B cell (primary cell): ENCODE measurements around the gene RERE. TPM values are rescaled to one million over a fixed set of nuclear protein-coding genes. Genes with fewer than 3 reads are reported as not detected.

ENCODE experiments used
- ATAC-seq: fragments of 200-7000 bp; cut with Tn5 transposase; one replicate; pipeline ENCODE4 v1.10.0; 2021; ENCODE audit warnings: low read depth, mild to moderate bottlenecking, moderate number of reproducible peaks, moderate library complexity
- CTCF ChIA-PET: fragments of 350-600 bp; sonication (Branson Sonifier 250); formaldehyde crosslinking; loops from one replicate; lab custom pipeline; 2021; ENCODE audit warnings: antibody characterized with exemption, inconsistent platforms; lab: Charles Lee
- POLR2A ChIA-PET: fragments of 350-600 bp; sonication (Branson Sonifier 250); formaldehyde crosslinking; loops from one replicate; lab custom pipeline; 2021; ENCODE audit warnings: antibody characterized with exemption; lab: Charles Lee
- DNase-seq: peaks from one replicate; pipeline ENCODE4 v3.0.0; 2013
- H2AFZ ChIP-seq: 2 replicates; pipeline ENCODE4 v1.6.1; 2012; ENCODE audit warnings: mild to moderate bottlenecking, low read depth, low read length; ENCODE audit not compliant: insufficient read depth, poor library complexity, severe bottlenecking
- H3K27ac ChIP-seq, 2 donors: 1 replicate in 1 of 2; 2 replicates in 1 of 2; pipeline ENCODE4 v1.5.1; 2012 to 2013; ENCODE audit warnings: low read length in 2 of 2, mild to moderate bottlenecking in 2 of 2, moderate library complexity in 1 of 2
- H3K27me3 ChIP-seq, 4 experiments: fragments of 200-600 bp in 1 of 4; sonication (generic) in 1 of 4; replicated peaks in 1 of 4; 1 replicate in 2 of 4; 2 replicates in 2 of 4; pipeline versions ENCODE4 v1.6.1 to v1.7.0; 2013 to 2016; ENCODE audit warnings: low read length in 3 of 4, mild to moderate bottlenecking in 2 of 4, mixed read lengths in 1 of 4, moderate library complexity in 1 of 4; ENCODE audit not compliant: insufficient read depth in 4 of 4, control insufficient read depth in 3 of 4; ENCODE audit errors: control extremely low read depth in 1 of 4
- H3K36me3 ChIP-seq, 2 experiments: replicated peaks in 1 of 2; 1 replicate in 1 of 2; 2 replicates in 1 of 2; pipeline versions ENCODE4 v1.6.1 to v1.7.1; 2013; ENCODE audit warnings: low read length in 1 of 2; ENCODE audit not compliant: insufficient read depth in 2 of 2, control insufficient read depth in 1 of 2; ENCODE audit errors: control extremely low read depth in 1 of 2, extremely low read depth in 1 of 2
- H3K4me1 ChIP-seq, 2 donors: fragments of 200-600 bp in 1 of 2; sonication (generic) in 1 of 2; 1 replicate in 1 of 2; 2 replicates in 1 of 2; pipeline versions ENCODE4 v1.5.1 to v1.6.1; 2013 to 2017; ENCODE audit warnings: low read length in 2 of 2; ENCODE audit not compliant: control insufficient read depth in 2 of 2, insufficient read depth in 2 of 2
- H3K4me2 ChIP-seq: replicated peaks from 2 replicates; pipeline ENCODE3; 2012; ENCODE audit warnings: mild to moderate bottlenecking, low read depth, low read length; ENCODE audit not compliant: poor library complexity, severe bottlenecking
- H3K4me3 ChIP-seq, 5 experiments: fragments of 200-600 bp in 1 of 5; sonication (generic) in 1 of 5; 1 replicate in 3 of 5; 2 replicates in 2 of 5; pipeline versions ENCODE4 v1.5.1 to v1.7.0; 2011 to 2016; ENCODE audit warnings: low read length in 4 of 5, mild to moderate bottlenecking in 4 of 5, low read depth in 2 of 5, control low read depth in 1 of 5, moderate library complexity in 1 of 5; ENCODE audit not compliant: insufficient read depth in 1 of 5; ENCODE audit errors: control extremely low read depth in 1 of 5, extremely low read depth in 1 of 5
- H3K79me2 ChIP-seq: fragments of 200-600 bp; sonication (generic); one replicate; pipeline ENCODE4 v1.6.0; 2016; ENCODE audit warnings: low read length; ENCODE audit not compliant: control insufficient read depth, insufficient read depth
- H3K9ac ChIP-seq: fragments of 200-600 bp; sonication (generic); 2 replicates; pipeline ENCODE4 v1.6.1; 2017; ENCODE audit warnings: mild to moderate bottlenecking, low read length, moderate library complexity
- H3K9me3 ChIP-seq, 3 donors: one replicate each; pipeline versions ENCODE4 v1.6.1 to v1.7.1; 2013; ENCODE audit warnings: low read length in 2 of 3; ENCODE audit not compliant: control insufficient read depth in 2 of 3, insufficient read depth in 1 of 3; ENCODE audit errors: control extremely low read depth in 1 of 3
- H4K20me1 ChIP-seq: 2 replicates; pipeline ENCODE4 v1.6.0; 2012; ENCODE audit warnings: mild to moderate bottlenecking, low read length; ENCODE audit not compliant: insufficient read depth, control insufficient read depth, poor library complexity, severe bottlenecking
- H3K27ac Mint-ChIP-seq: one replicate; pipeline ENCODE4 v1.8.0; 2021; ENCODE audit warnings: mixed read lengths
- H3K27me3 Mint-ChIP-seq: one replicate; pipeline ENCODE4 v1.8.0; 2021; ENCODE audit warnings: mixed read lengths
- H3K4me1 Mint-ChIP-seq: one replicate; pipeline ENCODE4 v1.8.0; 2021; ENCODE audit warnings: mixed read lengths
- H3K4me3 Mint-ChIP-seq: one replicate; pipeline ENCODE4 v1.8.0; 2021; ENCODE audit warnings: mixed read lengths
- H3K9me3 Mint-ChIP-seq: one replicate; pipeline ENCODE4 v1.8.0; 2022; ENCODE audit warnings: mixed read lengths; ENCODE audit not compliant: insufficient read depth
- CTCF ChIP-seq: fragments of 200-600 bp; IDR thresholded peaks from one replicate; pipeline ENCODE4 v1.8.0; 2022; ENCODE audit warnings: antibody characterized with exemption, mild to moderate bottlenecking
- EZH2 ChIP-seq: IDR thresholded peaks from 2 replicates; pipeline ENCODE4 v1.6.1; 2012; ENCODE audit warnings: borderline replicate concordance, low read depth, mild to moderate bottlenecking, moderate library complexity, low read length; ENCODE audit not compliant: insufficient read depth, poor library complexity, severe bottlenecking
- WGBS: methylation state at CpG from one replicate; pipeline ENCODE4 v1.1.5; 2013; ENCODE audit warnings: missing lambda C conversion rate; ENCODE audit not compliant: insufficient coverage; 5-methylcytosine and 5-hydroxymethylcytosine counted together
- intact Hi-C: fragments of 100-400 bp; cut with micrococcal nuclease; formaldehyde crosslinking; loops from one replicate; pipeline ENCODE4 v1.10.0; 2022
- polyA plus RNA-seq: library from polyadenylated mRNA; depleted of rRNA; stranded (reverse); fragments of >200 nt; gene quantifications from 2 replicates; pipeline ENCODE4 v1.2.3, GENCODE V29; 2012
- total RNA-seq, 2 donors: library from RNA; stranded (reverse); fragments of 120-200 nt in 1 of 2; gene quantifications; 1 replicate in 1 of 2; 2 replicates in 1 of 2; pipeline versions ENCODE4 v1.2.3 to v1.2.4, GENCODE V29; 2013 to 2022

Gene RERE
- total and polyA plus RNA-seq, 2 donors (not counting 1 experiment from before 2014, with no cell fraction given): 27.3 to 132 TPM

GRCh38 chr1:8359617-8360481 lies 457.6 kb downstream of the RERE start:
- intact Hi-C loops: no loop called here
- POLR2A ChIA-PET: no interaction called here
- Histone ChIP-seq H3K27ac (no peak overlapping the region), H3K9ac (no peak overlapping the region), H3K4me1 (no peaks in the 10 kb centered on the region), H3K27me3 (no peaks in the 10 kb centered on the region), H3K36me3 (peaks cover 6 to 93% of the 10 kb centered on the region in 2 experiments), H3K9me3 (no peaks in the 10 kb centered on the region), H2AFZ (no peak overlapping the region), H4K20me1 (peaks cover 90% of the 10 kb centered on the region), H3K79me2 (peaks cover 28% of the 10 kb centered on the region), H3K4me3 (no peak overlapping the region), H3K4me2 (no peak overlapping the region)
- no peak overlapping the region for H3K4me3 Mint-ChIP-seq
- DNase-seq: no peak
- WGBS: 96% methylated on average over 30 of the region's 44 CpGs
- no peaks in the 10 kb centered on the region for H3K9me3 Mint-ChIP-seq
- CTCF ChIA-PET: interaction anchor here (1.3 to 2.3 kb wide), 2 partner anchors 10 to 345 kb away, joined by 4 to 6 read pairs; no protein-coding TSS in a partner anchor
- TF ChIP-seq EZH2: no peak
- no peak for TF ChIP-seq CTCF
- ATAC-seq: no peak
- no peak overlapping the region for H3K27ac Mint-ChIP-seq
- no peaks in the 10 kb centered on the region for H3K27me3 Mint-ChIP-seq
- no peaks in the 10 kb centered on the region for H3K4me1 Mint-ChIP-seq
